Psoas muscle (tissue), 8 donors: ENCODE results near the gene SIGMAR1. TPM values are rescaled to one million over a fixed set of nuclear protein-coding genes. Genes with fewer than 3 reads are reported as not detected.

Experiments
- ATAC-seq, 4 donors: fragments of 200-7000 bp; cut with Tn5 transposase; one replicate each; pipeline ENCODE4 v1.9.1; 2020; ENCODE audit warnings: moderate library complexity in 3 of 4, mild to moderate bottlenecking in 2 of 4
- DNase-seq, 2 donors: peaks; one replicate each; pipeline ENCODE4 v3.0.0-alpha.2; 2020
- H3K27ac ChIP-seq: fragments of 200-600 bp; one replicate; pipeline ENCODE4 v1.8.0; 2022
- H3K27me3 ChIP-seq, 3 donors: fragments of 200-600 bp in 1 of 3; one replicate each; pipeline versions ENCODE4 v1.6.1 to v1.8.0; 2013 to 2022; ENCODE audit warnings: low read length in 2 of 3, mild to moderate bottlenecking in 2 of 3, moderate library complexity in 1 of 3; ENCODE audit not compliant: insufficient read depth in 3 of 3
- H3K36me3 ChIP-seq, 2 donors: fragments of 200-600 bp in 1 of 2; one replicate each; pipeline versions ENCODE4 v1.6.1 to v1.8.0; 2013 to 2022; ENCODE audit warnings: low read depth in 1 of 2, mild to moderate bottlenecking in 1 of 2, moderate library complexity in 1 of 2; ENCODE audit not compliant: insufficient read depth in 1 of 2
- H3K4me1 ChIP-seq: fragments of 200-600 bp; one replicate; pipeline ENCODE4 v1.8.0; 2022
- H3K4me3 ChIP-seq: fragments of 200-600 bp; one replicate; pipeline ENCODE4 v1.8.0; 2022; ENCODE audit warnings: mild to moderate bottlenecking
- H3K9me3 ChIP-seq: fragments of 200-600 bp; one replicate; pipeline ENCODE4 v1.8.0; 2022
- CTCF ChIP-seq: fragments of 200-600 bp; IDR thresholded peaks from one replicate; pipeline ENCODE4 v1.8.0; 2022; ENCODE audit warnings: antibody characterized with exemption
- WGBS, 3 donors: extraction: QIAGEN DNeasy Blood & Tissue Kit; methylation state at CpG; one replicate each; pipeline versions ENCODE4 v1.1.6 to v1.1.7; 2013; 5-methylcytosine and 5-hydroxymethylcytosine counted together
- intact Hi-C, 2 donors: fragments of 100-400 bp; cut with DNase I; formaldehyde crosslinking; loops; one replicate each; pipeline versions ENCODE4 v1.11.0 to v1.14.2; 2022
- polyA plus RNA-seq, 3 donors: library from polyadenylated mRNA; stranded (reverse); fragments of 200-250 nt; gene quantifications; one replicate each; pipeline ENCODE4 v1.2.3, GENCODE V29; 2013
- total RNA-seq, 4 donors: library from RNA; stranded (reverse); fragmentation: NEBNext Ultra II Directional in 2 of 4; extraction: Animal tissue kit (Norgen Biotek cat#: 25700) in 2 of 4; gene quantifications; one replicate each; pipeline versions ENCODE4 v1.2.1 to v1.2.4, GENCODE V29; 2021 to 2023
- donor health status: healthy with polysubstance abuse.
- donor health status: DM: no; HTN: no; CAD: no; lungs with moderate emphysema.
- donor health status: Bipolar disorder and iron deficiency.
- donor health status: healthy.
- donor health status: DM: yes; HTN: yes; CAD: no.
- donor health status: DM: no; HTN: no; CAD: no.
- donor health status: DM: no; HTN: no; CAD: no.
- donor health status: DM: yes; HTN: yes; CAD: no.

The SIGMAR1 gene
- total and polyA plus RNA-seq, 7 donors, result 13.0 to 50.1 (median 14.1) TPM

DNA sequence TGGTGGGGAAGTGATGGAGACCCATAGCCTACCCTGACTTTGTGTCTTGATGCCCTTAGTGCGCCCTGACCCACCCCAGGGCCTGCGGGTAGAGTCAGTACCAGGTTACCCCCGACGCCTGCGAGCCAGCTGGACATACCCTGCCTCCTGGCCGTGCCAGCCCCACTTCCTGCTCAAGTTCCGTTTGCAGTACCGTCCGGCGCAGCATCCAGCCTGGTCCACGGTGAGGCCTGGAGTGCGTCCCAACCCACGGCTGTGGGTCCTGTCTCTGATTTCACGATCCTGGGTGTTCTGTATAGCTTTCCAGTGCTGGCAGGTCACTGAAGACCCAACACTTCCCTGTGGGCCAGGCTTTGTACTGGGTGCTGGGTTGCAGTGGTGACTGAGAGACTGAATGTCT is 20.9 kb upstream of the SIGMAR1 start:
- Histone ChIP-seq H3K4me1 (peaks cover 17% of the 10 kb centered on the region), H3K36me3 (peaks cover 0 to 18% of the 10 kb centered on the region in 2 donors), H3K9me3 (no peaks in the 10 kb centered on the region), H3K27me3 (no peaks in the 10 kb centered on the region), H3K27ac (no peak overlapping the region), H3K4me3 (no peak overlapping the region)
- ATAC-seq (no peak), DNase-seq (no peak)
- 71 to 83% (median 78%) methylated on average over 14 of the region's 14 CpGs for WGBS, 3 donors
- TF ChIP-seq CTCF, result no peak
- intact Hi-C loops, result no loop called here

- intact Hi-C loops, result no loop called here
- WGBS, 3 donors, result 91 to 93% (median 93%) methylated on average over 5 of the region's 5 CpGs
- Histone ChIP-seq H3K4me1 (peaks cover 29% of the 10 kb centered on the region), H3K27me3 (no peaks in the 10 kb centered on the region), H3K27ac (no peak overlapping the region), H3K36me3 (peaks cover 0 to 18% of the 10 kb centered on the region in 2 donors), H3K9me3 (no peaks in the 10 kb centered on the region), H3K4me3 (no peak overlapping the region)
- no peak for DNase-seq
- ATAC-seq, result no peak
- no peak for TF ChIP-seq CTCF
Measured at GRCh38 chr9:34656992-34657391, 19.4 kb upstream of the SIGMAR1 start.

GRCh38 chr9:34655394-34655793 is 17.8 kb upstream of the SIGMAR1 start:
- H3K4me1 ChIP-seq, result peaks cover 37% of the 10 kb centered on the region
- no peak overlapping the region for H3K27ac ChIP-seq
- no peak for ATAC-seq
- H3K27me3 ChIP-seq, result no peaks in the 10 kb centered on the region
- WGBS, 3 donors, result 67 to 80% (median 71%) methylated on average over 5 of the region's 5 CpGs
- H3K4me3 ChIP-seq, result no peak overlapping the region
- intact Hi-C loops, result no loop called here
- no peaks in the 10 kb centered on the region for H3K9me3 ChIP-seq
- H3K36me3 ChIP-seq, result peaks cover 0 to 15% of the 10 kb centered on the region in 2 donors
- DNase-seq, result no peak
- no peak for TF ChIP-seq CTCF

GRCh38 chr9:34654323-34655051 is 16.9 kb upstream of the SIGMAR1 start:
- intact Hi-C loops, result no loop called here
- Histone ChIP-seq H3K36me3 (peaks cover 0 to 18% of the 10 kb centered on the region in 2 donors), H3K9me3 (no peaks in the 10 kb centered on the region), H3K4me1 (peaks cover 37% of the 10 kb centered on the region), H3K4me3 (no peak overlapping the region), H3K27me3 (no peaks in the 10 kb centered on the region), H3K27ac (peak overlapping the region; percentile 88)
- WGBS, 3 donors, result 9 to 37% (median 26%) methylated on average over 11 of the region's 11 CpGs
- TF ChIP-seq CTCF, result no peak
- DNase-seq (peak; percentile 80 to 89), ATAC-seq (peak in 2 of 4 donors; percentile 7 to 38)
